Measurements from ENCODE around the gene ALKBH5.
"Not testable (repeated sequence)": the region's sequence is repeated elsewhere in the genome, so short reads cannot be mapped to it uniquely, and the experiment has no call there.

The ALKBH5 gene

GRCh38 chr17:18205861-18206260 is 22.2 kb downstream of the ALKBH5 start:
- Histone ChIP-seq H3K4me1 (ENCODE audit: insufficient read depth, insufficient read length) (peaks cover 8% of the 10 kb centered on the region), H3K9me3 (ENCODE audit: insufficient read depth, low read length) (no peaks in the 10 kb centered on the region), H3K36me3 (ENCODE audit: insufficient read depth, insufficient read length, low read length) (peaks cover 77% of the 10 kb centered on the region), H3K9ac (ENCODE audit: insufficient read length, low read depth) (no peak overlapping the region), H3K4me3 (ENCODE audit: insufficient read length, low read depth) (no peak overlapping the region), H3K27me3 (ENCODE audit: insufficient read depth, insufficient read length) (no peaks in the 10 kb centered on the region)
- TF ChIP-seq SUZ12 (IDR thresholded peaks at IDR 0.05; ENCODE audit: extremely low read depth, insufficient read depth, insufficient read length): no peak
- TF ChIP-seq ZNF274 (IDR thresholded peaks at IDR 0.05; ENCODE audit: low read depth, low read length): no peak
- TF ChIP-seq YY1 (IDR thresholded peaks at IDR 0.05; ENCODE audit: insufficient read depth, insufficient read length): no peak
- no peak for DNase-seq (ENCODE audit: low read depth, low spot score)

DNA sequence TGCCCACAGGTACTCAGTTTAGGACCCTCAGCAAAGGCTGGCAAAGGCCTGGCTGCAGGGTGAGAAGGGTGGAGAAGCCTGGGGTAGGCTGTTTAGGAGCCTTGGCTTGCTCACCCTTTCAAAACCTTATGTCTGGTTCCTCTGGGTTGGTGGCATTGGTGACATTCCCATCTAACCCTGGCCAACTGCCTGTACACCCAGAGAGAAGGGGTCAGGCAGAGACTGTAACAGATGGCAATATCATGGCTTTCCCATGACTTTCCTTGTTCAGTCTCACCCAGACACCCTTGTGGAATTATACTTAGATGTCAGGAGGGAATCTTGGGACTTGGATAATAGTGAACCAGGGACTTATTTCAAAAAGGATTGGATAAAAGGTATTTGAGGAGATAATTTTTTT is 23.3 kb downstream of the ALKBH5 start:
- no peak overlapping the region for H3K9ac ChIP-seq (ENCODE audit: insufficient read length, low read depth)
- TF ChIP-seq YY1 (IDR thresholded peaks at IDR 0.05; ENCODE audit: insufficient read depth, insufficient read length) (no peak), SUZ12 (IDR thresholded peaks at IDR 0.05; ENCODE audit: extremely low read depth, insufficient read depth, insufficient read length) (no peak), ZNF274 (IDR thresholded peaks at IDR 0.05; ENCODE audit: low read depth, low read length) (no peak)
- no peak for DNase-seq (ENCODE audit: low read depth, low spot score)
- H3K4me3 ChIP-seq (ENCODE audit: insufficient read length, low read depth): no peak overlapping the region
- no peaks in the 10 kb centered on the region for H3K9me3 ChIP-seq (ENCODE audit: insufficient read depth, low read length)
- peaks cover 8% of the 10 kb centered on the region for H3K4me1 ChIP-seq (ENCODE audit: insufficient read depth, insufficient read length)
- H3K36me3 ChIP-seq (ENCODE audit: insufficient read depth, insufficient read length, low read length): peaks cover 74% of the 10 kb centered on the region
- no peaks in the 10 kb centered on the region for H3K27me3 ChIP-seq (ENCODE audit: insufficient read depth, insufficient read length)

DNA sequence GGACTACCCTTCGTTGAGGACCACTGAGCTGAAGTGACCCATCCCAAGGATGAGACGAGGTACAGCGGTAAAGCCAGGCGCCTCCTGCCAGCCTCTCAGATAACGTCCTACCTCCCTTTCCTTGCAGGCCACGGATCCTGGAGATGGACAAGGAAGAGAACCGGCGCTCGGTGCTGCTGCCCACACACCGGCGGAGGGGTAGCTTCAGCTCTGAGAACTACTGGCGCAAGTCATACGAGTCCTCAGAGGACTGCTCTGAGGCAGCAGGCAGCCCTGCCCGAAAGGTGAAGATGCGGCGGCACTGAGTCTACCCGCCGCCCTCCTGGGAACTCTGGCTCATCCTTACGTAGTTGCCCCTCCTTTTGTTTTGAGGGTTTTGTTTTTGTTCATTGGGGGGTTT is 24.5 kb downstream of the ALKBH5 start:
- H3K4me3 ChIP-seq (ENCODE audit: insufficient read length, low read depth): no peak overlapping the region
- TF ChIP-seq ZNF274 (IDR thresholded peaks at IDR 0.05; ENCODE audit: low read depth, low read length): no peak
- no peak for TF ChIP-seq YY1 (IDR thresholded peaks at IDR 0.05; ENCODE audit: insufficient read depth, insufficient read length)
- TF ChIP-seq SUZ12 (IDR thresholded peaks at IDR 0.05; ENCODE audit: extremely low read depth, insufficient read depth, insufficient read length): no peak
- no peaks in the 10 kb centered on the region for H3K27me3 ChIP-seq (ENCODE audit: insufficient read depth, insufficient read length)
- H3K36me3 ChIP-seq (ENCODE audit: insufficient read depth, insufficient read length, low read length): peaks cover 70% of the 10 kb centered on the region
- H3K9ac ChIP-seq (ENCODE audit: insufficient read length, low read depth): no peak overlapping the region
- peaks cover 4% of the 10 kb centered on the region for H3K4me1 ChIP-seq (ENCODE audit: insufficient read depth, insufficient read length)
- no peaks in the 10 kb centered on the region for H3K9me3 ChIP-seq (ENCODE audit: insufficient read depth, low read length)
- no peak for DNase-seq (ENCODE audit: low read depth, low spot score)

- Histone ChIP-seq H3K4me1 (ENCODE audit: insufficient read depth, insufficient read length) (peaks cover 3% of the 10 kb centered on the region), H3K9me3 (ENCODE audit: insufficient read depth, low read length) (no peaks in the 10 kb centered on the region), H3K9ac (ENCODE audit: insufficient read length, low read depth) (no peak overlapping the region), H3K27me3 (ENCODE audit: insufficient read depth, insufficient read length) (no peaks in the 10 kb centered on the region), H3K4me3 (ENCODE audit: insufficient read length, low read depth) (no peak overlapping the region), H3K36me3 (ENCODE audit: insufficient read depth, insufficient read length, low read length) (peaks cover 21% of the 10 kb centered on the region)
- no peak for TF ChIP-seq ZNF274 (IDR thresholded peaks at IDR 0.05; ENCODE audit: low read depth, low read length)
- TF ChIP-seq SUZ12 (IDR thresholded peaks at IDR 0.05; ENCODE audit: extremely low read depth, insufficient read depth, insufficient read length): no peak
- TF ChIP-seq YY1 (IDR thresholded peaks at IDR 0.05; ENCODE audit: insufficient read depth, insufficient read length): no peak
- DNase-seq (ENCODE audit: low read depth, low spot score): no peak
Observed at GRCh38 chr17:18213666-18214270, 30.1 kb downstream of the ALKBH5 start.

GRCh38 chr17:18216906-18217305 is 33.3 kb downstream of the ALKBH5 start:
- H3K4me3 ChIP-seq (ENCODE audit: insufficient read length, low read depth); H3K4me1 ChIP-seq (ENCODE audit: insufficient read depth, insufficient read length); DNase-seq (ENCODE audit: low read depth, low spot score); H3K36me3 ChIP-seq (ENCODE audit: insufficient read depth, insufficient read length, low read length); H3K27me3 ChIP-seq (ENCODE audit: insufficient read depth, insufficient read length); H3K9me3 ChIP-seq (ENCODE audit: insufficient read depth, low read length); H3K9ac ChIP-seq (ENCODE audit: insufficient read length, low read depth): not testable (repeated sequence)

- peaks cover 3% of the 10 kb centered on the region for H3K4me1 ChIP-seq (ENCODE audit: insufficient read depth, insufficient read length)
- H3K9ac ChIP-seq (ENCODE audit: insufficient read length, low read depth): no peak overlapping the region
- H3K4me3 ChIP-seq (ENCODE audit: insufficient read length, low read depth): no peak overlapping the region
- no peaks in the 10 kb centered on the region for H3K9me3 ChIP-seq (ENCODE audit: insufficient read depth, low read length)
- no peak for DNase-seq (ENCODE audit: low read depth, low spot score)
- H3K27me3 ChIP-seq (ENCODE audit: insufficient read depth, insufficient read length): no peaks in the 10 kb centered on the region
- no peak for TF ChIP-seq YY1 (IDR thresholded peaks at IDR 0.05; ENCODE audit: insufficient read depth, insufficient read length)
- TF ChIP-seq SUZ12 (IDR thresholded peaks at IDR 0.05; ENCODE audit: extremely low read depth, insufficient read depth, insufficient read length): no peak
- no peak for TF ChIP-seq ZNF274 (IDR thresholded peaks at IDR 0.05; ENCODE audit: low read depth, low read length)
- H3K36me3 ChIP-seq (ENCODE audit: insufficient read depth, insufficient read length, low read length): no peaks in the 10 kb centered on the region
Observed at GRCh38 chr17:18217412-18218015, 33.9 kb downstream of the ALKBH5 start.

- Histone ChIP-seq H3K4me3 (ENCODE audit: insufficient read length, low read depth) (no peak overlapping the region), H3K9me3 (ENCODE audit: insufficient read depth, low read length) (no peaks in the 10 kb centered on the region), H3K9ac (ENCODE audit: insufficient read length, low read depth) (no peak overlapping the region), H3K36me3 (ENCODE audit: insufficient read depth, insufficient read length, low read length) (no peaks in the 10 kb centered on the region), H3K4me1 (ENCODE audit: insufficient read depth, insufficient read length) (peaks cover 3% of the 10 kb centered on the region), H3K27me3 (ENCODE audit: insufficient read depth, insufficient read length) (no peaks in the 10 kb centered on the region)
- DNase-seq (ENCODE audit: low read depth, low spot score): no peak
- TF ChIP-seq ZNF274 (IDR thresholded peaks at IDR 0.05; ENCODE audit: low read depth, low read length) (no peak), SUZ12 (IDR thresholded peaks at IDR 0.05; ENCODE audit: extremely low read depth, insufficient read depth, insufficient read length) (no peak), YY1 (IDR thresholded peaks at IDR 0.05; ENCODE audit: insufficient read depth, insufficient read length) (no peak)
Observed at GRCh38 chr17:18218756-18219415, 35.3 kb downstream of the ALKBH5 start.
